Aorta (tissue), 5 donors: ENCODE data around the gene SHOC1. TPM values are rescaled to one million over a fixed set of nuclear protein-coding genes. Genes with fewer than 3 reads are reported as not detected.

Source experiments
- ATAC-seq: fragments of 200-7000 bp; cut with Tn5 transposase; one replicate; pipeline ENCODE4 v1.9.1; 2022; ENCODE audit warnings: moderate library complexity; ENCODE audit not compliant: low FRiP score
- DNase-seq, 2 donors: peaks; one replicate each; pipeline ENCODE4 v3.0.0-alpha.2; 2020
- H3K27ac ChIP-seq, 2 donors: one replicate each; pipeline ENCODE4 v1.5.1; 2013; ENCODE audit warnings: low read length in 2 of 2, mild to moderate bottlenecking in 2 of 2, moderate library complexity in 2 of 2, control low read depth in 1 of 2, inconsistent platforms in 1 of 2, low read depth in 1 of 2
- H3K27me3 ChIP-seq, 2 donors: one replicate each; pipeline ENCODE4 v1.6.1; 2013; ENCODE audit warnings: control low read depth in 1 of 2, low read length in 1 of 2, mild to moderate bottlenecking in 1 of 2, moderate library complexity in 1 of 2; ENCODE audit not compliant: insufficient read depth in 2 of 2, control insufficient read depth in 1 of 2
- H3K36me3 ChIP-seq, 2 donors: one replicate each; pipeline ENCODE4 v1.6.1; 2013; ENCODE audit warnings: control low read depth in 1 of 2, low read length in 1 of 2, mild to moderate bottlenecking in 1 of 2; ENCODE audit not compliant: insufficient read depth in 2 of 2, control insufficient read depth in 1 of 2
- H3K4me1 ChIP-seq, 2 donors: one replicate each; pipeline ENCODE4 v1.6.1; 2013; ENCODE audit warnings: low read length in 2 of 2, control low read depth in 1 of 2, mild to moderate bottlenecking in 1 of 2, moderate library complexity in 1 of 2; ENCODE audit not compliant: insufficient read depth in 2 of 2, control insufficient read depth in 1 of 2
- H3K4me3 ChIP-seq, 2 donors: one replicate each; pipeline ENCODE4 v1.5.1; 2013; ENCODE audit warnings: low read length in 2 of 2, control low read depth in 1 of 2, mild to moderate bottlenecking in 1 of 2
- H3K9me3 ChIP-seq: one replicate; pipeline ENCODE4 v1.6.1; 2013; ENCODE audit warnings: mild to moderate bottlenecking, low read length; ENCODE audit not compliant: control insufficient read depth
- WGBS, 2 donors: extraction: QIAGEN DNeasy Blood & Tissue Kit; methylation state at CpG; one replicate each; pipeline ENCODE4 v1.1.7; 2013; 5-methylcytosine and 5-hydroxymethylcytosine counted together
- intact Hi-C, 2 donors: fragments of 100-400 bp; cut with DNase I; formaldehyde crosslinking; loops; one replicate each; pipeline versions ENCODE4 v1.14.2 to v1.15.0; 2022
- polyA plus RNA-seq, 2 donors: library from polyadenylated mRNA; stranded (reverse); fragments of 200-250 nt; gene quantifications; one replicate each; pipeline ENCODE4 v1.2.3, GENCODE V29; 2013
- total RNA-seq, 2 donors: library from RNA; stranded (reverse); fragmentation: NEBNext Ultra II Directional; extraction: Animal tissue kit (Norgen Biotek cat#: 25700); gene quantifications; one replicate each; pipeline ENCODE4 v1.2.1, GENCODE V29; 2021
- donor health status: healthy with polysubstance abuse.
- donor health status: Bipolar disorder and iron deficiency.
- donor health status: DM: no; HTN: no; CAD: no.
- donor health status: DM: no; HTN: no; CAD: no.
- donor health status: DM: yes; HTN: yes; CAD: no.

The SHOC1 gene
- total and polyA plus RNA-seq, 4 donors, result 0.15 TPM; not detected in 3

DNA sequence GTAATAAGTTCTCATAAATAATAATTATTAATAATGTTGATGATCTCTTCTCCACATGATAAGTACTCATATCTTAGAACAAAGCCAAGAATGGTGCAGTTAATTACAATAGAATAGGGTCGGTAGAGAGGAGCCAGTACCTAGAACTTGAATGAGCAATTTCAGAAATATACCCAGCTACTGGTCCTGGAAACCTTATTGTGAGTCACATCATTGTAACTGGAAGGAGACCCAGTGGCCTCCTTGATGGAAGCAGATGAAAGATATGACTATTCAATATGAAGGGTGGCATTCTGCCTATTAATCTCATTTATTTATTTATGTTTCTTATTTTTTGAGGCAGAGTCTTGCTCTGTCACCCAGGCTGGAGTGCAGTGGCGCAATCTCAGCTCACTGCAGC is 37.7 kb upstream of the SHOC1 start:
- ATAC-seq (no peak), DNase-seq (no peak)
- Histone ChIP-seq H3K27me3 (no peaks in the 10 kb centered on the region), H3K4me1 (no peaks in the 10 kb centered on the region), H3K27ac (no peak overlapping the region), H3K36me3 (no peaks in the 10 kb centered on the region), H3K4me3 (no peak overlapping the region), H3K9me3 (no peaks in the 10 kb centered on the region)
- intact Hi-C loops, result no loop called here
- 97% methylated on average over 2 of the region's 2 CpGs for WGBS, 2 donors

DNA sequence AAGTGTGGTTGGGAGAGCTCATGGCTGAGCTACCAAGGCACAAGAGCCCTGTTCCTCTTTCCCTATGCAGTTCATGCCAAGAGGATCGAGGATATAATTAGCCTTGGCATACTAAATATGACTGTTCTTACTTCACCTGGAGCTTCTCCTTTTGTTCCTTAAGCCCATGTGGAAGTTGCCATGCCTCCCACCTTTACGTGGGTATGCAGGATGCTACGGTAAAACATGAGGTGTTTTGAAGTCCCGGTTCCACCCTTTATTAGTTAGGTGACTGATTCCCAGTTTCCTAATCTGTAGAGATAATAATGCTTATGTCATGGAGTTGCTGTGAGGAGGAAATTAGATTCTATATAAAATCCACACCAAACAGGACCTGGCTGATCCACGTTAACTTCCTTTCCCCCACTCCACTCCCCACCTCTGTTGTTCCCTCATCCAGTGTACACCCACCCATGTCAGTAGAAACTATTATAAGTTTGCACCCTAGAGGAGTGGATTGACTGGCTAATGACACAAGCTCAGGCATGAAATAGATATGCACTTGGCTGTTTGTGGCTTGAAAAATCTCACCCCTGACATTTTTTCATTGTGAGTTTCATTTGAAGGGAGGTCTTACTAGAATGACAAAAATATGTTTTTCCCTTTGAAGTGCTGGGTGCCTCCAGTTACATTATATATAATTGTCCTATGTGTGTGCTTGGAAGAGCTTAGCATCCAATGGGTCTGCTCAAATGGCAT is 36.8 kb upstream of the SHOC1 start:
- DNase-seq (no peak), ATAC-seq (no peak)
- Histone ChIP-seq H3K9me3 (no peaks in the 10 kb centered on the region), H3K27me3 (no peaks in the 10 kb centered on the region), H3K4me1 (no peaks in the 10 kb centered on the region), H3K4me3 (no peak overlapping the region), H3K36me3 (no peaks in the 10 kb centered on the region), H3K27ac (no peak overlapping the region)
- intact Hi-C loops, result no loop called here
- whole genome bisulfite sequencing, 2 donors, result 82 to 88% methylated on average over 5 of the region's 5 CpGs

DNA sequence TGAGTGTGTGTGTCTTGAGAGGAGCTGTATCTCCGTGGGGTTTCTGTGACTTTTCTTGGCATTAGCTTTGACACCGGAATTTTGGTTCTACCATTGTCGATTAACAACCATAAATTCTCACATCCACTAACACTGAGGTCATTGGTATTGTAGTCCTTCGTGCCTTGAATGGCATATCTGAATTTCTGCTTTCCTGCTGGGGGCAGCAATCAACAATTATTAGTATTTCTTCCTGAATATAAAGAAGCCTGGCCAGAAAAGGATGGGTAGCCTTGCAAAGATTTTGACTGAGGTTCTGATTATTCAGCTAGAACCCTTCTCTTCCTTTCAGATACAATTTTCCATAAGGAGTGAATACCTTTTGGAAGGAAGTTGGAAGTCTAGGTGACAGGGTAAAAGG is 33.5 kb upstream of the SHOC1 start:
- intact Hi-C loops, result no loop called here
- Histone ChIP-seq H3K9me3 (no peaks in the 10 kb centered on the region), H3K27ac (no peak overlapping the region), H3K36me3 (no peaks in the 10 kb centered on the region), H3K4me1 (no peaks in the 10 kb centered on the region), H3K4me3 (no peak overlapping the region), H3K27me3 (no peaks in the 10 kb centered on the region)
- DNase-seq (no peak), ATAC-seq (no peak)
- 48 to 61% methylated on average over 4 of the region's 4 CpGs for WGBS, 2 donors

DNA sequence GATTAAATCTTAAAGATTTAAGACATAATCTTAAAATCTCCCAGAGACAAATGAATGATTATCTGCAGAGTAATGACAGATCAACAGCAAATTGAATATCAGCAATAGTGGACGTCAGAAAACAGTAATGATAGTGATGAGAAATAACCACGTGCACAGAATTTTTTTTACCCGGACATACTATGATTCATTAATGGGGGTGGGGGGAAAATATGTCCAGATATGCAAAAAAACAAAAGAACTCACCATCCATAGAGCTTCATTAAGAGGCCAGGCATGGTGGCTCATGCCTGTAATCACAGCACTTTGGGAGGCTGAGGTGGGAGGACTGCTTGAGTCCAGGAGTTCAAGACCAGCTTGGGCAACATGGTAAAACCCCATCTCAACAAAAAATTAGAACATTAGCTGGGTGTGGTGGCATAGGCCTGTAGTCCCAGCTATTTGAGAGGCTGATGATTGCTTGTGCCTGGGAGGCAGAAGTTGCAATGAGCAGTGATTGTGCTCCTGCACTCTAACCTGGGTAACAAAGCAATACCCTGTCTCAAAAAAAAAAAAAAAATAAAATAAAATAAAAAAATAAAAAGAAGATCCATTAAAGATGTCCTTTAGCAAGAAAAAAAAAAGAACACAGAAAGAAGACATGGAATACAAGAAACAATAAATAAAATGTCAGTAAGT is 30.9 kb upstream of the SHOC1 start:
- Histone ChIP-seq H3K27ac (no peak overlapping the region), H3K27me3 (no peaks in the 10 kb centered on the region), H3K9me3 (no peaks in the 10 kb centered on the region), H3K36me3 (no peaks in the 10 kb centered on the region), H3K4me1 (no peaks in the 10 kb centered on the region), H3K4me3 (no peak overlapping the region)
- no peak for ATAC-seq
- WGBS, 2 donors, result 48 to 51% methylated on average over 3 of the region's 3 CpGs
- DNase-seq, result no peak
- intact Hi-C loops, result no loop called here

DNA sequence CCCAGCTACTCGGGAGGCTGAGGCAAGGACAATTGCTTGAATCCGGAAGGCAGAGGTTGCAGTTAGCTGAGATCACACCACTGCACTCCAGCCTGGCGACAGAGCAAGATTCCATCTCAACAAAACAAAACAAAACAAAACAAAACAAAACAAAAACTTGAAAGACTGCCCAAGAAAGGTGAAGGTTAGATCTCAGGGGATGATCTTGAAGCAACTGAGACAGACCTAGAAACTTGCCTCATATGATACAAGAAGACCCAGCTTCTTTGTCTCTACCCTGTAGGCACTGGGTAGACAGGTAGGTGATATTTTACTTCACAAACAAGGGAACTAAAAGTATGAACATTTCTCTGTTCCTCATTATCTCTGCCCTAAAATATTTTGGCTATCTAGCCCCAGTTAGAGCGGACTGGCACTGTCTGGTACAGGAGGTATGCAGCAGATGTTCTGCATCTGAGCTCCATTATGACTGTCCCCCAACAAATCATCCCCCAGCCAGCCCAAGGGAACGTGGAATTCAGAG is 26.3 kb upstream of the SHOC1 start:
- Histone ChIP-seq H3K4me1 (no peaks in the 10 kb centered on the region), H3K4me3 (no peak overlapping the region), H3K36me3 (no peaks in the 10 kb centered on the region), H3K27me3 (no peaks in the 10 kb centered on the region), H3K27ac (no peak overlapping the region), H3K9me3 (no peaks in the 10 kb centered on the region)
- 90 to 91% methylated on average over 5 of the region's 5 CpGs for WGBS, 2 donors
- no peak for ATAC-seq
- intact Hi-C loops, result no loop called here
- DNase-seq, result no peak

DNA sequence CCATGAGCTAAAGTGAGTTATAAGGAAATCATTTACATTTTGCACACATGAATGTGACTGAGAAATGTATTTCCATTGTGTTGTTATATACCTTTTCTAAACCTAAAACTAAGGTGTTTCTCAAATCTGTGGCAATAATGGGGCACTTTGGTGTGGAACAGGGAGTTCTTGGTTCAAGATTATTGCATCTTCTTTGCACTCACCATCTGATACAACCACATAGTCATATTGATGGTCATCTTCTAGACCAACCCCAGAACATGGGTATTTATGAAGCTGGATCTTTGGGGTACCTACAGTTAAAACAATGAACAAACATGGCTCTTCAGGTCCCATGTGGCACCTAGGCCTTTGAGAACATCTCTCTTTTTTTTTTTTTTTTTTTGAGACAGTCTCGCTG is 24.6 kb upstream of the SHOC1 start:
- 100% methylated on average over 1 of the region's 1 CpG for WGBS, 2 donors
- Histone ChIP-seq H3K27ac (no peak overlapping the region), H3K4me3 (no peak overlapping the region), H3K9me3 (no peaks in the 10 kb centered on the region), H3K27me3 (no peaks in the 10 kb centered on the region), H3K4me1 (no peaks in the 10 kb centered on the region), H3K36me3 (no peaks in the 10 kb centered on the region)
- ATAC-seq (no peak), DNase-seq (no peak)
- intact Hi-C loops, result no loop called here

DNA sequence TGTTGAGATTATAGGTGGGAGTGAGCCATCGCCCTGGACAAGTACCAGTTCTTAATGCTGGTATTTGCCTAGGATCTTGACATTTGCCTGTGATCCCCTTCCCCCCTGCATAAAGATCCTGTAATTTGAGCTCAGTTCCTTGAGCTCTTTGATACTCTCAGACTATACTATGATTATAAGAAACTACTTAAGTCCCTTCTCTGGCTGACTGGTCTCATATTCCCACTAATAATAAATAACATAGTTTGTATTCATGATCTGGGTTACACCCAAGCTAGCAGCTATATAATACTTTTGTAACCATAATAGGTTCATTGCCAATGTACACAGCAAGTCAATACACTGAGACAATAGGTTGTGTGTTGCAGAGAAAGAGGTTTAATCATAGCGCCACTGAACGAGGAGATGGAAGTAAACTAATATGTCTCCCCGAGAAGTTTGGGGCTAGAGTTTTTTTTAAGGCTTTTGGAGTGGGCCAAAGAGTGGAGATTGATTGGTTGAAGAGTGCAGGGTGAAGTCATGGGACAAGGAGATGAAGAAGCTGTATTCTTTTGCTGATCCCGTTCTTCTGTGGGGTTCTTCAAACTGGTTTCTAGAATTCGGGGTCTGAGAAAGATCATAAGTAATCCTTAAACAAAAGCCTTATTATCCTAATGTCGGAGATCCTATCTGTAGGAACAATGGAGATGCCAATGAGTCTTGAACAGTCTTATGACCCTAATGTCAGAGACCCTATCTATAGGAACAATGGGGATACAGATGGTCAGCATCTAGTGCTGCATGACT is 20.7 kb upstream of the SHOC1 start:
- ATAC-seq (no peak), DNase-seq (no peak)
- Histone ChIP-seq H3K27me3 (no peaks in the 10 kb centered on the region), H3K9me3 (no peaks in the 10 kb centered on the region), H3K36me3 (no peaks in the 10 kb centered on the region), H3K27ac (no peak overlapping the region), H3K4me3 (no peak overlapping the region), H3K4me1 (no peaks in the 10 kb centered on the region)
- WGBS, 2 donors, result 93 to 95% methylated on average over 7 of the region's 7 CpGs
- intact Hi-C loops, result no loop called here

DNA sequence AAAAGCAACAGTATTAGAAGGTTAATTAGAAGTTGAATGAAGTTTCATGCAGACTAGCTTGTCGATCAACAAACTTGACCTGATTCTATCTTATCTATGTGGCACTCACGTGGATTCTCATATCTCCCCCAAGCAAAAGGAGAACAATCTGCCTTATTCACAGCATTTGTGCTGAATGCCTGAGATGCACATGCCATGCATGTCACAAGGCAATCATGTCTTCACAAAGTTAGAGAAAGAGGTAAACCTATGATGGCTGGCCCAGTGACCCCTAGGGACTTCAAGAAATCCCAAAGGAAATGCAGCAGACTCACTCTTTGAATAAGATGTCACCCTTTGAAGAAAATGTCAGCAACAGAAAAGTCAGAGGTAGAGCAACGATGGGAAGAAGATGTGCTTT is 17.6 kb upstream of the SHOC1 start:
- intact Hi-C loops, result no loop called here
- Histone ChIP-seq H3K4me1 (no peaks in the 10 kb centered on the region), H3K27ac (no peak overlapping the region), H3K36me3 (no peaks in the 10 kb centered on the region), H3K4me3 (no peak overlapping the region), H3K27me3 (no peaks in the 10 kb centered on the region), H3K9me3 (no peaks in the 10 kb centered on the region)
- ATAC-seq (no peak), DNase-seq (no peak)
- 85 to 88% methylated on average over 3 of the region's 3 CpGs for WGBS, 2 donors
